ENCODE data around the gene DZIP1L.

The DZIP1L gene

DNA sequence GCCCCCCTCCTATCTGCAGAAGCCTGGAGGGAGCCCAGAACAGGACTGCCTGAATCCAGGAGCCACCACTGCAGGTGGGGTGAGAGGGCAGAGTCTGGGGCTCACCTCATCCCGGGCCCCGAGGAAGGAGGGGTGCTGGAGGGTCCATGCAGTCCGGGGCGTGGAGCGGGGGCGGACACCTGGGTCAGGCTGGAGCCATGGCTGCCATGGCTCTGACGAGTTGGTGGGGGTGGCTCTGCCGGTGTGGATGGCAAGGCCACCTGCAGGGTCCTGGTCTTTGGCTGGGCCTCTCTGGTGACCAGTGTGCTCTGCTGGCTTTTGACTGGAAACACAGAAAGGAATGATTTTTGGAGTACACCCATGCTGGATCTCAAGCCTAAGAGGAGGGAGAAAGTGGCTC is 47.4 kb downstream of the DZIP1L start:
- no peak for DNase-seq (ENCODE audit: low spot score)

- DNase-seq (ENCODE audit: low spot score): no peak
These were observed 48.4 kb downstream of the DZIP1L start for GRCh38 chr3:138066972-138067371.

DNA sequence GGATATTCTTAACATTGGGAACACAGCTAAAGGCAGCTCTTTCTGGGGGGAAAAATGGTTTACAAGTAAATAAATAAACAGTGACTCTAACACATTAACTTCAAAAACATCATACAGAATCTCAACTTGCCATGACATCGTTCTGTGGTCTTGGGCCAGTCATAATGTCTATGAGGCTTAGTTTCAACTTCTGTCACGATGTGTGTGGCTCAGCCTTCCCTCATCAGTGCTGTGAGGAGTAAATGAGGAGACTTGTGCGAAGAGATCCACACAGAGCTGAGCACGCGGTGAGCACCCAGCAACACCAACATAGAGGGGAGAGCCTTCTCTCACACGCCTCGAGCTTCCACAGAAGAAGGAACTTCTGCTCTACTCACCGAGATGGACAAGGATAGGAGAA is 49.0 kb downstream of the DZIP1L start:
- DNase-seq (ENCODE audit: low spot score): no peak

GRCh38 chr3:138065949-138066348 is 49.5 kb downstream of the DZIP1L start:
- no peak for DNase-seq (ENCODE audit: low spot score)

GRCh38 chr3:138063416-138063815 is 52.0 kb downstream of the DZIP1L start:
- DNase-seq (ENCODE audit: low spot score): peak; percentile 4

- DNase-seq (ENCODE audit: low spot score): no peak
These were observed 52.8 kb downstream of the DZIP1L start for GRCh38 chr3:138062626-138063025.

- peak; percentile 1 for DNase-seq (ENCODE audit: low spot score)
These were observed 53.4 kb downstream of the DZIP1L start for GRCh38 chr3:138062037-138062436.

- DNase-seq (ENCODE audit: low spot score): peak; percentile 4
These were observed 54.6 kb downstream of the DZIP1L start for GRCh38 chr3:138060792-138061191.

- DNase-seq (ENCODE audit: low spot score): no peak
These were observed 56.1 kb downstream of the DZIP1L start for GRCh38 chr3:138059261-138059660.

GRCh38 chr3:138057384-138057783 is 58.0 kb downstream of the DZIP1L start:
- DNase-seq (ENCODE audit: low spot score): no peak

- no peak for DNase-seq (ENCODE audit: low spot score)
These were observed 61.4 kb downstream of the DZIP1L start for GRCh38 chr3:138054057-138054456.

- peak; percentile 72 for DNase-seq (ENCODE audit: low spot score)
These were observed 63.2 kb downstream of the DZIP1L start for GRCh38 chr3:138051947-138052802.

DNA sequence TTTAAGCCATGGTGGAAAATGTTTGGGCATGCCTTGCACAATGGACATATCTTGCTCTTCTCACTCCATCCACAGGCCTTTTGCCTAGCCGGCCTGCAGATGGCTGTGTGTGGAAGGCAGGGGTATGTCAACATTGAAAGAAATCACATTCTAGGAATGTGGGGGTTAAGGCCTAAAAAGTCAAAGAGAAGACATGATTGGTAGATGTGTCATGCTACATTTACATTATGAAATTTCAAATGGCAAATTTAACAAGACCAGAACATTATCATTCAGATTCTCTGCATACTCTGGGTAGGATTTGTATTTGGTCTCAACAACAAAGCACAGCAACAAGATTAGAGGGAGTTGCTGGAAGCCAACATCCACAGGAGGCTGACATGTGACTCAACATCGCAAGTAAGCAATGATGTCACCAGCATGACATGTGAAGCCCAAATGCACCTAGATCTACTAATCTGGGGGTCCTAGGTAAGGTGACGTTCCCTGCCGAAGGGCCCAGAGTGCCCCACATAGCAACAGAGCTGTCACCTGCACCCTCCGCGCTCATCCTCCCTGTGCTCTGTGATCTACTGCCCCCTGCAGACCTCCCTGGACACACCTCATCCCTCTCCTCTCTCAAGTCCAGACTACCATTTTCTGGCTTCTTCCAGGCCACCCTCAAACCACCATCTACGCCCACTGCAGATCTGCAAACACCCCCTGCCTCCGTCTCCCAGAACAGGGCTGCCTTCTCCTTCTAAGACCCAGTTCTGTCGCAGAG is 66.1 kb downstream of the DZIP1L start:
- no peak for DNase-seq (ENCODE audit: low spot score)

DNA sequence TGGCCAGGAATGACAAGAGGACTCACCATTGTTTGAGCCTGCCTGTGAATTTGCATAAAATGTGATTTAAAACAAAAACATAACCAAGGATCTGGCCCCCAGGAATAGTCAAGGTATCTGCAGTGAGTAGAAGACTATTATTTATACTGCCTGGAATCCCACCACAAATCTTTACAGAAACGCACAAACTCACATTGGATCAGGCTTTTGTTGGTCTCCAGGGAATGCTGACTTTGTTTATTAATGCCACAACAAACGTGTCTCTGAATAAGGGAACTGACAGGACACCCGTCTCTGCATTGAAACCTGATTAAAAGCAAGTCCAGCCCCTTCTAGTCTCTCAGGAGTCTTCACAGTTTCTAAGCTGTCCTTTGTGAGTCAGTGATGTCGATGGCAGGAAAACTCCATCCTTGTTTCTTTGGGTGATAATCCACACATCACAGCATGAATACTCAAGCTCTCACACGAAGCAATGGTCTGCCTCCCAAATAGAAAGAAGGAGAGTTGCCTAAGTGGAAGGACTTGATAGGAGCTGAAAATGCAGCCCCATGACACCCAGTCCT is 67.7 kb downstream of the DZIP1L start:
- no peak for DNase-seq (ENCODE audit: low spot score)

- no peak for DNase-seq (ENCODE audit: low spot score)
These were observed 68.5 kb downstream of the DZIP1L start for GRCh38 chr3:138046955-138047354.

- no peak for DNase-seq (ENCODE audit: low spot score)
These were observed 69.3 kb downstream of the DZIP1L start for GRCh38 chr3:138046085-138046484.

DNA sequence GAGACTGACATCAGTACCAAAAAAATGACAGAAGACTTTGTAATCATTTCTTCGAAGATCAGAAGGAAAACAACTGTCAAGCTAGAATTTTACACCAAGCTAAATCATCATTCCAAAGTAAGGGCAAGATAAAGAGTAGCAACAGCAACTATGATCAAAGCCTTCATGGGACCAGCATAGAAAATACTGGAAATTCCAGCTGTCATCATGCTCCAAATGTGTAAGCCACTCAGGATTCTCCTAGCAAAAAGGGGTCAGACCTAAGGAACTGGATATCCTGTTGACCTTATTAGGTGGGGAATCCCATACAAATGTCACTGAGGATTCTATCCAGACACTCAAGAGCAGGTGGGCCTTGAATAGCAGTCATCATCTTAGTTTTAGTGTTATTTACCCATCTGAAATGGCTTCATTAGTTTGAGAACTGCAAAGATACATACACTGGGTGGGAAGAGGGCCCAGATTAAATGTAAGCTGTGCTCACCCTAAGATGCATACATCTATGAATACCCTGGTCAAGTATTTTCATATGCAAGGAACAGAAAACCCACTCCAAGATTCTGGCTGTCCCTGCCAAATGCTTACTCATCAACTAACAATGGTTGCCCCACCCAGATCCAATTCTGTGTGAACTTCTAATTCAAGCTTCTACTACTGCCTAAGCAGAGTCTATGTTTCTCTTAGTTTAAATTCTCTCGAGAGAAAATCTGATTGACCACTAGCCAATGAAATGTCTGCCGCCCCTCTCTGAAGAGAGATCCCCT is 72.0 kb downstream of the DZIP1L start:
- DNase-seq (ENCODE audit: low spot score): no peak

- DNase-seq (ENCODE audit: low spot score): no peak
These were observed 73.4 kb downstream of the DZIP1L start for GRCh38 chr3:138042043-138042442.

DNA sequence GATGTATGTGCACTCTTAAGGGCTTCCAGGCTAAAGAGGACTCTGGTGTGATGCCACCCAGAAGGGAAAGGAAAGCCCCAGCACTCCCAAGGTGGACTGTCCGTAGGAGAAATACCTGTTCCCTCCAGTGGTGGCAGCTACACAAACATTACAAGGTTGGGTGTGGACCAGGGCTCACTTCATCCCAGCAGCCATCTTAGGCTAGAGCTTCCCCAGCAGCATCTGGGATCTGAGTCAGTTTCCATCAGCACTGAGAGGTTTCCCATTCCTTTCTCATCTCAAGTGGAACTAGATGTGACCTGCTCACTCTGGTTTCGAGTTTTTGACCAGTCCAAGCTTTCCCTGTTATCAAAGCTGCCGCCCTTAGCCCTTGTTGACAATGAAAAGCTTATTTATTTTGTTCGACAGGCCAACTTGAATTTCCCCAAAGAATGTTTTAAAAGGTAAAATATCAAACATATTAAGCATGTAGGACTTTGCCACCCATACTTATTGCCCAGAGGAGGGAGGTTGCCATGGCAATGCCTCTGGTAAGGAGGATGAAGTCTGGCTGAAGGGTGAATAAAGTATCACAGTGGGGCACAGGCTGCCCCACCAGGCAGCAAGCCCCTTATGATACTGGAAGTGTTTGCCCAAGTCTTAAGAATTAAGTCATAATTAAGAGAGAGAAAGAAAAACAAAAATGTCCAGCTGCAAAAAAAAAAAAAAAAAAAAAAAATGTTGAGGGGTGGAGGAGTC is 76.5 kb downstream of the DZIP1L start:
- DNase-seq (ENCODE audit: low spot score): no peak

GRCh38 chr3:138036572-138036971 is 78.8 kb downstream of the DZIP1L start:
- no peak for DNase-seq (ENCODE audit: low spot score)

DNA sequence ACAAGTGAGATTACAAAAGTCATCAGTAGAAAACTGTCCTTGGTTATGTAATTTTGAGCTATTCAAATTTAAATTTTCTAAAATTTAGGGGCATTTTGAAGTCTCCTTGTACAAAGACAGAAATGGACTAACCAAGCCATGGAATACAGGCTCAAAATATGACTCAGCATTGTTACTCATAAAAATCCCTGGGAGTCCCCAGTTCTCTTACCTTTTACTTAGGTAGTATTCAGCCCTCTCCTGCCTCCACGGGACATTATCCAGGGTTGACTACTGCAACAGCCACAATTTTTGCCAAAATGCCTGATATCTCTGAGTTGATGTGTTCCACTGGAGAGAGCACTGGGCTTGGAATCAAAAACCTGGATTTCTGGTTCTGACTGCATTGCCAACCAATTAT is 80.5 kb downstream of the DZIP1L start:
- DNase-seq (ENCODE audit: low spot score): no peak
